ENCODE measurements around the gene PITPNC1.

DNA sequence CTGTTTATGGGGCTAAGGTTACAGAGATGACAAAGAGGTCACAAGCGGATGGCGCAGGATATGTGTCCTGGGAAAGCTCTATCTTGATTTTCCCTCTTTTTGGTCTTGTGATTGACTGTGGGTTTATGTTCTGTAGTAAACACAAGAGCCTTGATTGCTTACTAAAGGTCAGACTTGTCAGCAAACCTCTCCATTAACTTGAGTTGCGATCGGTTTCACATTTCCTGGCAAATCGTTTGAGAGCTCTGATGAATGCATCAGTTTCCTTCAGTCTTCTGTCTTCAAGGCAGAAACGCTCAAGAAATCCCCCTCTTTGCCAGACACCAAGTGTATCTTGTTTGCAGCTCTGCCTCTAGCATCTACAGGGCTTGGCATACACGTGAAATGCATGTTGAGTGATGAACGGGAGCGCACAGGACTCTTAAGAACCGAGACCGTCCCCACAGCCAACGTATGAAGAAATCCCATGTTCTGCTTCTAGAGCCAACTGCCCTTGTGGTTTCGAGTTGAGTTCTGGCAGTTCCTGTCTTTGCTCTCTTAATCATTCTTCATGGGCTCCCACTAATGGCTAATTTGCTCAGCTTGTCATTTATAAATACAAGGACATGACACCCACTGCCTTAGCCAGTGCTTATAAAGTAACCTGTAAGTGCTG is 143.3 kb downstream of the PITPNC1 start:
- TF ChIP-seq, protein P1, sequence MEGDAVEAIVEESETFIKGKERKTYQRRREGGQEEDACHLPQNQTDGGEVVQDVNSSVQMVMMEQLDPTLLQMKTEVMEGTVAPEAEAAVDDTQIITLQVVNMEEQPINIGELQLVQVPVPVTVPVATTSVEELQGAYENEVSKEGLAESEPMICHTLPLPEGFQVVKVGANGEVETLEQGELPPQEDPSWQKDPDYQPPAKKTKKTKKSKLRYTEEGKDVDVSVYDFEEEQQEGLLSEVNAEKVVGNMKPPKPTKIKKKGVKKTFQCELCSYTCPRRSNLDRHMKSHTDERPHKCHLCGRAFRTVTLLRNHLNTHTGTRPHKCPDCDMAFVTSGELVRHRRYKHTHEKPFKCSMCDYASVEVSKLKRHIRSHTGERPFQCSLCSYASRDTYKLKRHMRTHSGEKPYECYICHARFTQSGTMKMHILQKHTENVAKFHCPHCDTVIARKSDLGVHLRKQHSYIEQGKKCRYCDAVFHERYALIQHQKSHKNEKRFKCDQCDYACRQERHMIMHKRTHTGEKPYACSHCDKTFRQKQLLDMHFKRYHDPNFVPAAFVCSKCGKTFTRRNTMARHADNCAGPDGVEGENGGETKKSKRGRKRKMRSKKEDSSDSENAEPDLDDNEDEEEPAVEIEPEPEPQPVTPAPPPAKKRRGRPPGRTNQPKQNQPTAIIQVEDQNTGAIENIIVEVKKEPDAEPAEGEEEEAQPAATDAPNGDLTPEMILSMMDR (IDR thresholded peaks at IDR 0.05) = no peak
- TF ChIP-seq EZH2 (IDR thresholded peaks at IDR 0.05; ENCODE audit: borderline replicate concordance, insufficient read depth, low read depth, low read length, poor library complexity, severe bottlenecking) = no peak
